Stimulated activated CD8-positive, alpha-beta memory T cell treated with anti-CD3 and anti-CD28 coated beads, Interleukin-12 subunit alpha, Interleukin-12 subunit beta, amount 100 ng/mL, for 4 hours (primary cell): Measurements from ENCODE around the gene PLCB1.
"Not testable (repeated sequence)": the region's sequence is repeated elsewhere in the genome, so short reads cannot be mapped to it uniquely, and the experiment has no call there.

ENCODE experiments used
- DNase-seq: peaks from one replicate; pipeline ENCODE4 v3.0.0-alpha.2; 2020; ENCODE audit warnings: low read depth

PLCB1 gene

GRCh38 chr20:8156235-8157079 is 24.4 kb downstream of the PLCB1 start:
- no peak for DNase-seq

DNA sequence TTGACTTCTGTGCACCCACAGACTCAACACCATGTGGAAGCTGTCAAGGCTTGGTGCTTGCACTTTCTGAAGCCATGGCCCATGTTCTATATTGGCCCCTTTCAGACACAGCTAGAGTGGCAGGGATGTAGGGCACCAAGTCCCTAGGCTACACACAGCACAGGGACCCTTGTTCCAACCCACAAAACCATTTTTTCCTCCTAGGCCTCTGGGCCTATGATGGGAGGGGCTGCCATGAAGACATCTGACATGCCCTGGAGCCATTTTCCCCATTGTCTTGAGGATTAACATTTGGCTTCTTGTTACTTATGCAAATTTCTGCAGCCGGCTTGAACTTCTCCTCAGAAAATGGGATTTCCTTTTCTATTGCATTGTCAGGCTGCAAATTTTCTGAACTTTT is 27.2 kb downstream of the PLCB1 start:
- not testable (repeated sequence) for DNase-seq

DNA sequence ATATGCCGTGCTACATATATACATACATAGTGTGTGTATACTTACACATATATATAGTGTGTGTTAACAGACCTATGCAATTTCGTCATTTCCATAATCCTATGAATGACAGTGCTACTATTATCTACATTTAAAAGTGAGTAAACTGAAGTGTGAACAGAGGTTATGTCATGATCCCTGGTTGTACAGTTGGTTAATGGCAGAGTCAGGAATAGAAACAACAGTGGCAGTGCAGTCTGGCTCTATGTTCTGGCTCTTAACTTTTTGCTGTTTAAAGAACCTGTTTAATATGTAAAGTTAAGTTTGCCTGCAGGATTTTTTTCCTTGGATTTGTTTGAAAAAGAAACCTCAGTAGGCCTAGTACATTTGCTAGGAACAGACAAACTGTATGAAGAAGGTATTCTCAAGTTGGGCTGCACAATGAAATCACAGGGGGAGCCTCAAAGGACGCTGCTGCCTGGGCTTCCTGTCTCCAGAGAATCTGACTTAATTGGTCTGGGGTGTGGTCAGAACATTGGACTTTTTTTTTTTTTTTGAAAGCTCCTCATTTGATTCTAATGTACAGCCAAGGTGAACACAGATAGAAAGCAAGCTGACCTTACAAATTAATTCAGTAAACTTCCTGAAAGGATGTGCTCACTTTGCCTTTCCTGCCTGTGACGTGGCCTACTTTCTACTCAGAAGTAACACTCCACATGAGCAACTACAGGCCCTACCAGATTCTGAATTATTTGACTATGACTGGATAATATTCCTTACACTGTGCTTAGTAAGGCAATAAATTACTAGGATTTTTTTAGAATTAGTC is 29.4 kb downstream of the PLCB1 start:
- no peak for DNase-seq

- DNase-seq, result no peak
Measured at GRCh38 chr20:8162610-8163009, 30.5 kb downstream of the PLCB1 start.

DNA sequence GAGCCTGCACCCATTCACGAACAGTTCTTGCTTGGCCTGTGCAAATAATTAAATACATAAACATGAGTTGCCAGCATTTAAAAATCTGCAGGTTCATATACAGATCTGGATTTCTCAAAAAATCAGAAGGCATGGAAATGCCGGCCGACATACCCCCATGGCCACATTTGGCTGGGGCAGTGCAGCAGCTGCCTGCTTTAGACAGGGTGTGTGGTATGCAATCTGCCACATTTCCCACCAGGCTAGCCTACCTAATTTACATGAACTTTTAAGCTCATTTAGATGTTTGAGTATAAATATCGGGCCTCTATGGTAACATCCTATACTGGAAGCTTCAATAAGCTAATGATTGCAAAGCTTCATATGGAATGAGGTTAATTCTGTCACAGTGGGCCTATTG is 31.5 kb downstream of the PLCB1 start:
- DNase-seq, result no peak

GRCh38 chr20:8166730-8167129 is 34.7 kb downstream of the PLCB1 start:
- no peak for DNase-seq

GRCh38 chr20:8168785-8169288 is 36.8 kb downstream of the PLCB1 start:
- DNase-seq, result no peak

GRCh38 chr20:8170921-8171320 is 38.9 kb downstream of the PLCB1 start:
- DNase-seq, result no peak

DNA sequence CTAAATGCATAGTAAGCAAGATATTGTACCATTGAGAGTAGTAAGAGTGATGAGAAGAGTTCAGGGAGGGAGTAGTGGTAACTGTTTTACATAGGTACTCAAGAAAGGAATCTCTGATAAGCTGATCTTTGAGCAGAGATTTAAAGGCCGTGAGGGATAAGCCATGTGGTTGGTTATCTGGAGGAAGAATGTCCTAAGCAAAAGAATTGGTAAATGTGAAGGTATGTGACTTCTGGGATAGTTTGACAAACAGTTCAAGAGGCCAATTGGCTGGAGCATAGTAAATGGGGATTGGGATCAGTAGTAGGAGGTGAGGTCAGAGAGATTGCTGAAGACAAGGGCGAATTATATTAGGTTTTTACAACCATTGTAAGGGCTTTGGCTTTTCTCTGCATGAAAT is 40.1 kb downstream of the PLCB1 start:
- no peak for DNase-seq

DNA sequence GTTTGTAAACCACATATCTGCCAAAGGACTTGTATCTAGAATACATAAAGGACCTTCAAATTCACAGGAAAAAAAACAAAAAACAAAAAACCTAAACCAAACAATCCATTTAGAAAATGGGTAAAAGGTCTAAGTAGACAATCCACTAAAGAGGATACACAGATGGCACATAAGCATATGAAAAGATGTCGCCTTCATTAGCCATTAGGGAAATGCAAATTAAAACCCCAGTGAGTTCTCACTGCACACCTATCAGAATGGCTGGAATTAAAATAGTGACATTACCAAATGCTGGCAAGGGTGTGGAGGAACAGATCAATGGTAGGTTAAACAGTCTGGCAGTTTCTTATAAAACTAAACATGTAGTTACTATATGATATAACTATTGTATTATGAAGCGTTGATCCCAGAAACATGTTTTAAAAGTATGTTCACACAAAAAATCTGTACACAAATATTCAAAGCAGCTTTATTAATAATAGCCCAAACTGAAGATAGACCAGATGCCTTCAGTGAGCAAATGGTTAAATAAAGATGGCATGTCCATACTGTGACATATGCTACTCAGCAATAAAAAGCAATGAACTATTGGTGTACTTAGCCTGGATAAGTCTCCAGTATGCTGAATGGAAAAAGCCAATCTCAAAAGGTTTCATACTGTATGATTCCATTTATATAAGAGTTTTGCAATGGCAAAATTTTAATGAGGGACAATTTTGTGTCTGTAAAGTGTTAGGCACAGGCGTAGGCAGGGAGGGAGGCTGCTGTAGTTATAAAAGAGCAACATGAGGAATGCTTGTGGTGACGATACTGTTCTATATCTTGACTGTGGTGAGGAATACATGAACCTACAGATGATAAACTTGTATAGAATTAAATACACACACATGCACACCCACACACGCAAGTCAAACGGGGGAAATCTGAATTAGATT is 43.9 kb downstream of the PLCB1 start:
- no peak for DNase-seq

- DNase-seq, result no peak
Measured at GRCh38 chr20:8183526-8183925, 51.5 kb downstream of the PLCB1 start.

GRCh38 chr20:8187740-8188139 is 55.7 kb downstream of the PLCB1 start:
- DNase-seq, result no peak

GRCh38 chr20:8190043-8190880 is 58.2 kb downstream of the PLCB1 start:
- no peak for DNase-seq

GRCh38 chr20:8194721-8195120 is 62.7 kb downstream of the PLCB1 start:
- DNase-seq, result no peak

- no peak for DNase-seq
Measured at GRCh38 chr20:8196096-8196495, 64.0 kb downstream of the PLCB1 start.

DNA sequence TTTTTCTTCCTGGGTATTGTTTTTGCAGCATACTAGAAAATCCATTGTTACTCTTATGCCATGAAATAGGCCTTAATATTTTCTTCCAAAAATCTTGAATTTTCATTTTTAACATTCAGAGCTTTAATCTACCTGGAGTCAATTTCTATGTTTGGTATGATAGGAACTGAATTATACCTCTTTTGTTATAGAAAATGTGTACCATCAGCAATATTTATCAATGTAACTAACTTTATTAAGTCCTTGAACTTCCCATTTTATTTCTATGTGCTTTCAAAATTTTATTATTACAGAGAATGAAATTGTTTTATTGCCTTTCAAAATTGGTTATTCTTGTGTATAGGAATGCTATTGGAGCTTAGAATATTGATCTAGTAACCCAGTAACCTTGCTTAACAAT is 68.2 kb downstream of the PLCB1 start:
- no peak for DNase-seq

- no peak for DNase-seq
Measured at GRCh38 chr20:8203366-8203765, 71.3 kb downstream of the PLCB1 start.

- DNase-seq, result no peak
Measured at GRCh38 chr20:8205996-8206395, 73.9 kb downstream of the PLCB1 start.

GRCh38 chr20:8208226-8208625 is 76.2 kb downstream of the PLCB1 start:
- DNase-seq, result no peak

DNA sequence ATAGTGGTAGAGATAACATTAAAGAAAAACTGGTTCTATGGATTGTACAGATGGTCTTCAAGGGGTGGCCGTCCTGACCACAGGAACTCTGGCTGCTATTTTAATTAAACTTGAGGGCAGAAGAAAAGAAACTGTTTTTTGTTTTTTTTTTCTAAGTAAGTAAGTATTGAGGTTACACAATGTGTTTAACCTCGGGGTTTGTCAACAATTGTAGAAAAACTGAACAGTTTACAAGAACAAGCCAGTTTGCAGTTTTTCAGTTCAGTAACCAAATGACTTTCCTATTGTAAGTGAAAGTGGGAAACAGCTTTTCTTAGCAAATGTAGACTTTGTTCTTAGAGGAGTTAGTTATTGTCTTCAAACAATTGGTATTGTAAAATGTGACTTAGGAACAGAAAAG is 77.0 kb downstream of the PLCB1 start:
- no peak for DNase-seq

GRCh38 chr20:8210749-8211148 is 78.7 kb downstream of the PLCB1 start:
- no peak for DNase-seq
